ENCODE results near the gene PAX7.
"Not testable (repeated sequence)": the region's sequence is repeated elsewhere in the genome, so short reads cannot be mapped to it uniquely, and the experiment has no call there.

The PAX7 gene

GRCh38 chr1:18667333-18667732 is 36.7 kb downstream of the PAX7 start:
- DNase-seq, result no peak

- no peak for DNase-seq
Observed at GRCh38 chr1:18668046-18668445, 37.4 kb downstream of the PAX7 start.

DNA sequence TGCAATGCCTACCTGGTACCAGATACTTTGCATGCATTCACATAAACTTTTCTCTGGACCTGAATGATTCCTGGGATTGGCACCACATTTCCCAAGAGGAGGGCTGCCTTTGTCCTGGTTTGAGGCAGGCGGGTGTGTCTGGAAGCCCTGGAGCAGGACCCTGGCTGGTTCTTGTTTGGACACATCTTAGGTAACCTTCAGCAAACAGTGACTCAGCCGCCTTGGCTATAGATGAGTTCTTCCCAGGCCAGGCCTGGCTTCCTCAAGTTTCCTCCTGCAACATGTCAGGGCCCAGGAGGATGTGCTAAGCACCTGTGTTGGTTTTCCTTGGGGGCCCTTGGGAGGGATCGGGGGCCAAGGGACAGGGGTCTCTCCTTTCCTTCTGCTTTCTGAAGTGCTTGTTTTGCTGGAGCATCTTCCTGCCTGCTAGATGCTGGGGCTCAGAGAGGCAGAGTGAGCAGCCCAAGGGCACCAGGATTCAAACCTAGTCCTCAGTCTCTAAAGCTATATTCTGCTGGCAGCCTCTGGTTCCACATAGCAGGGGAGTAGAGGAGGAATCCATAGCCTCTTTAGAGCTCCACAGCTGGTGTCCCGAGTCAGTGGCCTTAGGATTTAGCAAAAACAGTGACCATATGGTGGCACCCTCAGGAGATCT is 38.2 kb downstream of the PAX7 start:
- no peak for DNase-seq

DNA sequence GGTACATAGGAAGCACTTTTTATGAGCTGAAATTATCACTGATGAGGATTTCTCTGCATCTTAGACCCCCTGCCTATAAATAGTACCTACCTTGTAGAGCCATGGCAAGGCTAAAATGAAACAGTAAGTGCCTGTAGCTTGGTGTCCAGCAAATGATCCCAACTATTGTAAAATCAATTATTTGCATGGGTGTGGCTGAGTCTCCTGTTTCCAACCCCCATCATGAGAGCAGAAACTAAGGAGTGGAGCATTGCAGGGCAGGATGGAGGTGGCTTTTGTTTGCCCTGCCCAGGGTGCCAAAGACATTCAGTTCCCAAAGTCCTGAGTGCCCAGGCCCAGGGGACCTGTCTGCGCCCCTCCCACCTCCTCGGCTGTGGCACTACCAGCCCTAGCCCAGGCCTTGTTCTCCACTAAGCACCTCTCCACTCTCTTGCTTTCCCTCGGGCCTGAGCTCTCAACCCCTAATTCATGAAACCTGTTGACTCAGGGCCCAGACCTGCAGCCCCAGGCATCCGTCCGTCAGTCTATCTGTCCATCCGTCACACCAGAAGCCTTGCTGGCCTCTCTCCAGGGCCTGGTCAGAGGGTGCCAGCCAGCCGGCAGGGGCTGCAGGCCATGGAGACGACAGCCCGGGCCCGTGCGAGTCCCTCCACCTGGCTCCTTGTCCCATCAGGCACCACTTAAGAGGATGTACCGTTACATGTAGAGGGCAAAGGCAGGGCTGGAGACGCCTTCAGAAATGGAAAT is 39.6 kb downstream of the PAX7 start:
- no peak for DNase-seq

- no peak for DNase-seq
Observed at GRCh38 chr1:18670868-18671225, 40.2 kb downstream of the PAX7 start.

DNA sequence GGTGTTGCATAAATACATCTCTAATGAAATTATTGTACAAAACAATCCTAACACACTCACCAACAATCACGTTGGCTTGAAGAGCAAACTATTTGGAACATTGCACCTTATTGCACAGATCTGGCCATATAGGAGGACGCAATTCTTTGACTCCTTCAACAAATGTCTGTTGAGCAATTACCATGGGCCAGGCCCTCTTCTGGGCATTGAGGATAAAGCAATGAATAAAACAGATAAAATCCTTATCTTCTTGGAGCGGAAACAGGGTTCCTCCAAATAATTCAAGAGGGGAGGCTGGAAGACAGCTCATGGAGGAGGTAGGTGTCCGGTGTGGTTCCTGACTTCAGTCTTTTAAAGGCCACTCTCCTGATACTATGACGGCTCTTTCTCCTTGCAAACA is 43.3 kb downstream of the PAX7 start:
- no peak for DNase-seq

DNA sequence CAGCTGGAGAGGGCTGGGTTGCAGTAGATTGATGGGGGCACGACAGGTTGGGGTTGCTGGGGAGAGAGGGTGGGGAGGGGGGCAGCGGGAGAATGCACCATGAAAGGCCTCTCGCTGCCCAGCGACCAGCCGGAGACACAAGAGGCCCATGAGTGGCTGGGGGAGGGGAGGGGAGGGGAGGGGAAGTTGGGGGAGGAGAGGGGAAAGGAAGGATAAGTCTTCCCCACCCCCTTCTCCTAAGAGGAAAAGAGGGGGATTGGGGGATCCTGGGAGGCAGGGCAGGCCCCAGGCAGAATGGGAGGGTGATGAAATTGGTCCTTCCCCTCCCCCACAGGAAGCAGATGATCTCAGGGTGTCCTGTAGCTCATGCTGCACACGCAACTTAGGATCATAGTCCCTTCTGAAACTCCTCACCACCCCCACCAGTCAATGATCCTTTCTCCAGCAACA is 45.7 kb downstream of the PAX7 start:
- no peak for DNase-seq

- DNase-seq, result no peak
Observed at GRCh38 chr1:18681423-18681835, 50.8 kb downstream of the PAX7 start.

- DNase-seq, result no peak
Observed at GRCh38 chr1:18682375-18682774, 51.7 kb downstream of the PAX7 start.

- DNase-seq, result no peak
Observed at GRCh38 chr1:18684303-18684702, 53.7 kb downstream of the PAX7 start.

GRCh38 chr1:18686540-18686939 is 55.9 kb downstream of the PAX7 start:
- DNase-seq, result no peak

GRCh38 chr1:18687273-18687672 is 56.6 kb downstream of the PAX7 start:
- no peak for DNase-seq

GRCh38 chr1:18691648-18692047 is 61.0 kb downstream of the PAX7 start:
- no peak for DNase-seq

DNA sequence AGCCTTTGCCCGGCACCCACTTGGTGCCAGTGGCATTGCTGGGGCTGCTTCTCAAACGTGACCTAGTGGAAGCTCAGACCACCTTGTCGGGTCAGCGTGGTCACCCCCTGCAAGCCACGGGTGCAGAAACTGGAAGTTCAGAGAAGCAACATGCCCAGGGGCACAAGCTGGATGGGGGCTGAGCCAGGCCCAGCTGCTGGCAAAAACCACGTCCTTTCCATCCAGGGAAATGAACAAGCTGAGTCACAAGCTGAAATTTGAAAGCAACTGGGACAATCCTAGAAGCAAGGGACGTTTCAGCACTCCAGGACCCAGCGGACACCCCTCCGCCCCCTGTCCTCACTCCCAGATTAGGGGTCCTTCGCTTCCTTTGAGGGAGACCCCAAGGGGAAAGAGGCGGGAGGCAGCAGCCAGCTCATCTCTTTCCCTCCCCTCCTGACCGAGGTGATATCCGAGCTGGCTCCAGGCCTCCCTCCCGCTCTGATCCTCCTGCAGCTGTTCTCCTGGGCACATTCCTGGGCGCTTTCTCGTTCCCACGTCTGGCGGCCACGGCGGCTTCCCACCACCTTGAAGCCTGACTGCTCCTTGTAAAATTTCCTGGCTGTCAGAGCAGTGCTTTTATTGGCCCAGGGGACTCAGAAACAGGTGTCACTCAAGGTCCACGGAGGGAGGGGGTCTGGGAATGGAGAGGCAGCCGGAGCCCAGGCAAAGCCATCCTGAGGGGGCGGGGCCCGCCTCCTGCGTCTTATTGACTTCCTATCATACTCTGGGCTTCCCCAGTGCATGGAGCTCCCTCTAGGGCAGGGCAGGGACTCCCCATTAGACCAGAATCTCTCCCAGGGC is 62.8 kb downstream of the PAX7 start:
- DNase-seq, result no peak

DNA sequence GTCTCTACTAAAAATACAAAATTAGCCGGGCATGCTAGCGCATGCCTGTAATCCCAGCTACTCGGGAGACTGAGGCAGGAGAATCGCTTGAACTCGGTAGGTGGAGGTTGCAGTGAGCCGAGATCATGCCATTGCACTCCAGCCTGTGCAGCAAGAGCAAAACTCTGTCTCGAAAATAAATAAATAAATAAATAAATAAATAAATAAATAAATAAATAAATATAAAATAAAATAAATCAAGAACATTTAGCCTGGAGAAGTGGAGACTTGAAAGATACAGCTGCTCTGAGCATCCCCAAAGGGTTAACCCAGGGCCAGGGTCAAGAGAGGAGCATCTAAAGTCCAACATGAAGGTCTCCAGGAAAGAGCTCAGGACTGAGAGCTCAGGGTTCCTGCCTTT is 63.6 kb downstream of the PAX7 start:
- DNase-seq, result not testable (repeated sequence)

GRCh38 chr1:18697541-18697940 is 66.9 kb downstream of the PAX7 start:
- no peak for DNase-seq

- no peak for DNase-seq
Observed at GRCh38 chr1:18700530-18700929, 69.9 kb downstream of the PAX7 start.

DNA sequence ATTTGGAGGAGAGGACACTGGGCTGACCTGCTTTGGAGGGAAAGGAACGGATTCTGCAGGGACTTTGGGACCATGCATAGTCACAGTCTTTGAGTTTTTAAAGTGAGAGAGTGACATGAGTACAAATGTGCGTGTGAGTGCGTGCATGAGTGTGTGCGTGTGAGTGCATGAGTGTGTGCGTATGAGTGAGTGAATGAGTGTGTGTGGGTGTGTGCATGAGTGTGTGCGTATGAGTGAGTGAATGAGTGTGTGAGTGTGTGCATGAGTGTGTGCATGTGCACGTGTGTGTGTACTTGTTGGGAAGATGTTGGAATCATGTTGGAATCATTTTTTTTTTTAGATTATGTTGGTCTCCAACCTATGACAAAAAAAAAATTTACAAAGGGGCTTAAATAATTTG is 70.5 kb downstream of the PAX7 start:
- DNase-seq, result no peak

DNA sequence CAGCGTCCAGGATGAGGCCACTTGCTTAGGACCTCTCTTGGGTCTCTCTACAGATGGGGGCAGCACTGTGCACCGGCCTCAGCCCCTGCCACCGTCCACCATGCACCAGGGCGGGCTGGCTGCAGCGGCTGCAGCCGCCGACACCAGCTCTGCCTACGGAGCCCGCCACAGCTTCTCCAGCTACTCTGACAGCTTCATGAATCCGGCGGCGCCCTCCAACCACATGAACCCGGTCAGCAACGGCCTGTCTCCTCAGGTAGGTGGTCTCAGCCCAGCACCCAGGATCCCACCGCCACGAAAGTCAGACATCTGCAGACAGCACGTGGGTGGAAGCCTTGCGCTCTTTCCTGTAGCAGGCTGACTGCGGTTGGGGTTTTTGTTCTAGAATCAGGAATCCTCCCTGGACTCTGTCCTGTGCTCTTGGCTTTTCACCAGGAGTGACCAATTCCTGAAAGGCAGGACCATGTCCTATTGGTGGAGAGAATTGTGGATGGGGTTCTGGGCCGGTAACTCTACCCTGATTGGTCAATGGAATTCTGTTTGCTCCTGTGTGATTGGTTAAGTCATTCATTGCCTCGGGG is 72.5 kb downstream of the PAX7 start:
- no peak for DNase-seq

- DNase-seq, result no peak
Observed at GRCh38 chr1:18705811-18706210, 75.2 kb downstream of the PAX7 start.

GRCh38 chr1:18707696-18708257 is 77.1 kb downstream of the PAX7 start:
- no peak for DNase-seq

GRCh38 chr1:18710002-18710401 is 79.4 kb downstream of the PAX7 start:
- no peak for DNase-seq

- DNase-seq, result no peak
Observed at GRCh38 chr1:18711003-18711402, 80.4 kb downstream of the PAX7 start.
